Hepatocyte (in vitro differentiated cells): ENCODE results near the gene FAM168B.

Experiments
- EZH2 ChIP-seq: fragments of 200-600 bp; sonication (generic); IDR thresholded peaks from 2 replicates; pipeline ENCODE4 v1.6.1; 2016; ENCODE audit warnings: antibody characterized with exemption, mild to moderate bottlenecking, borderline replicate concordance
- EZH2phosphoT487 ChIP-seq: fragments of 200-600 bp; sonication (generic); IDR thresholded peaks from one replicate; pipeline ENCODE4 v1.6.1; 2018; ENCODE audit warnings: antibody characterized with exemption, mild to moderate bottlenecking, low read depth, moderate library complexity; ENCODE audit not compliant: unreplicated experiment, severe bottlenecking
- TF ChIP-seq, protein P1 (sequence below): fragments of 200-600 bp; sonication (generic); IDR thresholded peaks from 2 replicates; pipeline ENCODE4 v1.5.1; 2016; ENCODE audit warnings: antibody characterized with exemption, mild to moderate bottlenecking; ENCODE audit not compliant: poor library complexity

- TF ChIP-seq, protein P1, sequence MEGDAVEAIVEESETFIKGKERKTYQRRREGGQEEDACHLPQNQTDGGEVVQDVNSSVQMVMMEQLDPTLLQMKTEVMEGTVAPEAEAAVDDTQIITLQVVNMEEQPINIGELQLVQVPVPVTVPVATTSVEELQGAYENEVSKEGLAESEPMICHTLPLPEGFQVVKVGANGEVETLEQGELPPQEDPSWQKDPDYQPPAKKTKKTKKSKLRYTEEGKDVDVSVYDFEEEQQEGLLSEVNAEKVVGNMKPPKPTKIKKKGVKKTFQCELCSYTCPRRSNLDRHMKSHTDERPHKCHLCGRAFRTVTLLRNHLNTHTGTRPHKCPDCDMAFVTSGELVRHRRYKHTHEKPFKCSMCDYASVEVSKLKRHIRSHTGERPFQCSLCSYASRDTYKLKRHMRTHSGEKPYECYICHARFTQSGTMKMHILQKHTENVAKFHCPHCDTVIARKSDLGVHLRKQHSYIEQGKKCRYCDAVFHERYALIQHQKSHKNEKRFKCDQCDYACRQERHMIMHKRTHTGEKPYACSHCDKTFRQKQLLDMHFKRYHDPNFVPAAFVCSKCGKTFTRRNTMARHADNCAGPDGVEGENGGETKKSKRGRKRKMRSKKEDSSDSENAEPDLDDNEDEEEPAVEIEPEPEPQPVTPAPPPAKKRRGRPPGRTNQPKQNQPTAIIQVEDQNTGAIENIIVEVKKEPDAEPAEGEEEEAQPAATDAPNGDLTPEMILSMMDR, result no peak
- TF ChIP-seq EZH2, result no peak
- no peak for TF ChIP-seq EZH2phosphoT487
Observed at GRCh38 chr2:131120815-131121317, 27.6 kb upstream of the FAM168B start.
